Retinal pigment epithelial cell (primary cell): ENCODE results near the gene CTIF.

ENCODE experiments used
- DNase-seq: peaks from one replicate; pipeline ENCODE4 v3.0.0-alpha.2; 2010; ENCODE audit warnings: low read depth
- H3K4me3 ChIP-seq: 2 replicates; pipeline ENCODE4 v1.5.1; 2011; ENCODE audit warnings: mild to moderate bottlenecking, low read length, control low read depth, moderate library complexity
- TF ChIP-seq, protein P1 (sequence below): conservative IDR thresholded peaks from 2 replicates; pipeline ENCODE4 v1.5.1; 2011; ENCODE audit warnings: low read depth, low read length, control low read depth, inconsistent platforms

The CTIF gene

DNA sequence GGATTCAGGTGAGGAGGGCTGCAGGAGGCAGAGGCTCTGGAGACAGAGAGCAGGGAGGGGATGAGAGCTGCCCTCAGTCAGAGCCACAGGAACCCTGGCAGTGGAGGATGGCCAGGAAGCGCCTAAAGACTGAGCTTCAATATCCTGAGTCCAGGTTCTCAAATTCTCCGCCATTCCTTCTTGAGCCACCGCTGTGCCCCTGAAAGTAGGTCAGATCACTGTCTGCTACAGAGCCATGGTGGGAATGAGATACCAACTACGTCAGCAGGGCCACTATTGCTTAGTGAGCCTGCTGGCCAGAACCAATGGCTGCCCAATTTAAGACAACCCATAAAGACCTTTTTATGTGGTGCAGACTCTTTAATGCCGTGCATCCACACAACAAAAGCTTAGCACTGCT, 155.5 kb downstream of the CTIF start:
- no peak for DNase-seq
- no peak overlapping the region for H3K4me3 ChIP-seq
- TF ChIP-seq, protein P1, sequence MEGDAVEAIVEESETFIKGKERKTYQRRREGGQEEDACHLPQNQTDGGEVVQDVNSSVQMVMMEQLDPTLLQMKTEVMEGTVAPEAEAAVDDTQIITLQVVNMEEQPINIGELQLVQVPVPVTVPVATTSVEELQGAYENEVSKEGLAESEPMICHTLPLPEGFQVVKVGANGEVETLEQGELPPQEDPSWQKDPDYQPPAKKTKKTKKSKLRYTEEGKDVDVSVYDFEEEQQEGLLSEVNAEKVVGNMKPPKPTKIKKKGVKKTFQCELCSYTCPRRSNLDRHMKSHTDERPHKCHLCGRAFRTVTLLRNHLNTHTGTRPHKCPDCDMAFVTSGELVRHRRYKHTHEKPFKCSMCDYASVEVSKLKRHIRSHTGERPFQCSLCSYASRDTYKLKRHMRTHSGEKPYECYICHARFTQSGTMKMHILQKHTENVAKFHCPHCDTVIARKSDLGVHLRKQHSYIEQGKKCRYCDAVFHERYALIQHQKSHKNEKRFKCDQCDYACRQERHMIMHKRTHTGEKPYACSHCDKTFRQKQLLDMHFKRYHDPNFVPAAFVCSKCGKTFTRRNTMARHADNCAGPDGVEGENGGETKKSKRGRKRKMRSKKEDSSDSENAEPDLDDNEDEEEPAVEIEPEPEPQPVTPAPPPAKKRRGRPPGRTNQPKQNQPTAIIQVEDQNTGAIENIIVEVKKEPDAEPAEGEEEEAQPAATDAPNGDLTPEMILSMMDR = no peak

DNA sequence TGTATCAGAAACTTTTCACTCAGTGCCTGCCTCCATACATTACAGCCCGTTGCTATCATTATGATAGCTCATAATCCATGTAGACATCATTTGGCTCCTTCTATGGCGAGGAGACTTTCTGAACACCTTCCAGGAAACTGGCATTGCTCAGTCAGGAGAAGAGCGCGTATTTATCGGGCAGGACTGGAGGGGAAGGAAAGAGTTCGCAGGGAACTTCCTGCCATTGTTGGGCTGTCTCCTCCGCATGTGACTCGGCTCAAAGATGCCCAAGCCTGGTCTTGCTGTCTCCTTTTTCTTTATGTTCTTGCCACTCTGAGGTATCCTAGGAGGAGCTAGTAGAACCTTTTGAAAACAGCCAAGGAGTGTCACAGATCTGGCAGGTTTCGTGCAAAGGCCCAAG, 156.8 kb downstream of the CTIF start:
- DNase-seq = no peak
- TF ChIP-seq, protein P1 = no peak
- no peak overlapping the region for H3K4me3 ChIP-seq

DNA sequence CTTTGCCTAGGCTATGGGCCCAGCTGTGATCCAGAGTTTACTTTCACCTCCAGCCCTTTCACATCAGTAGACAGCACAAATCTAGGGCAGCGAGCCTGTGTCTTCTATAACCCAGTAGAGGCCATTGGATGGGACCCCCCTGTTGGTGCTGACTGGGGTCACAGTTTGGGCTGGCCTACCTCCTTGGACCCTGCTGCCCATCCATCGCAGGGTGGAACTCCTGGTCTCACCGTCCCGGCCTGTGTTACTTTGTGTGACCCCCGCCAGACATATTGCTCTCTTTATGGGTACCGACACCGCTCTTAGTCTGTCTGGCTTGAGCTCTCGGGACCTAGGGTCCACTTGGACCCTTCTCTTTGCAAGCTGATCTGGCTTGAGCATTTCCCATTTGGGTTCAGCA, 157.4 kb downstream of the CTIF start:
- H3K4me3 ChIP-seq = no peak overlapping the region
- no peak for DNase-seq
- TF ChIP-seq, protein P1 = no peak

DNA sequence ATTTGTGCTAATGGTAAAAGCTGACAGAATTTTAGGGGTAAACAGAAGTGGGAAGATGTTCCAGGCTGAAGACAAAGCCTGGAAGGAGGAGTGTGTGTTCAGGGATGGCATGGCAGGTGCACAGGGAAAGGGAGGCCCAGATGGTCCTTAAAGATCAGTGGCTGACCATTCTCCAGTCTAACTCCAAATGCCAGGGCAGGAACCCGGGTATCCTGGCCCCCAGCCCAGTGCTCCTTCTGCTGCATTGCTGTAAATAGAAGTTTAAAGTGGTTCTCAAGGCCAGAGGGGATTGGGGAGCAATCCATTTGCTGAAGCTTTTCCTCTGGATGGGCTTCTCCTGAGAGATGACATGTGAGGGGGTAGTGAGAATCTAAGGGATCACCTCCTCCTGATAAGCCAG, 158.6 kb downstream of the CTIF start:
- H3K4me3 ChIP-seq = no peak overlapping the region
- TF ChIP-seq, protein P1 = no peak
- no peak for DNase-seq

DNA sequence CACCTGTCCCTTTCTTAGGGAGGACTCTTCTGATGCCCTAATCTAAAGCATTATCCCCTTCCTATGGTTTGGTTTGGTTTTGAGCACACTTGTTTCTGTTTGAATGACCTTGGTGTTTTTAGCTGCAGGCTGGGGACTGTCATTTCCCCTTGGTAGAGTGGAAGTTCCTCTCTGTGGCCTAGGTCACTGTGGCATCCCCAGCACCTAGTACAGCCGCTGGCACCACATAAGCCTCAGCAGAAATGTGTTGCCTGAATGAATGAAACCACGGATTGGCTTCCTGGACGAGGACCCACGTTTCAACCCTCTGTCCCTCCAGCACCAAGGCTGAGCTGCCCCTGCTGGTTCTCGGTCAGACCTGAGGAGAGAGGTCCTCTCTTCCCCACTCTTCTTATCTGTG, 159.9 kb downstream of the CTIF start:
- H3K4me3 ChIP-seq = no peak overlapping the region
- DNase-seq = no peak
- TF ChIP-seq, protein P1 = no peak

DNA sequence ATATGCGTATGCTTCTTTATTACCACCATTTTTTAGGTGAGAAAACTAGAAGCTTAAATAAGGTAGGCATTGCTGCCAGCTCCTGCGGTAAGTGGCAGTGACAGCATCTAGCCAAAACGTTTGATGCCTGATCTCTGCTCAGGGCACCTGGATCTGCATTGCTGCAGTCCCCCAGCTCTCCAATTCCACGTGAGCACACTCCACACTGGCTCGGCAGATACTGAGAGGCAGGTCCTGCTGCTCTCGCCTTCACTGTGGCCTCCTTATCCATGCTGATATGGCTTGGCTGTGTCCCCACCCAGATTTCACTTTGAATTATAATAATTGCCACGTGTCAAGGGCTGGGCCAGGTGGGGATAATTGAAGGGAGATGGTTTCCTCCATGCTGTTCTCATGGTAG, 160.9 kb downstream of the CTIF start:
- H3K4me3 ChIP-seq = no peak overlapping the region
- no peak for DNase-seq
- TF ChIP-seq, protein P1 = no peak

DNA sequence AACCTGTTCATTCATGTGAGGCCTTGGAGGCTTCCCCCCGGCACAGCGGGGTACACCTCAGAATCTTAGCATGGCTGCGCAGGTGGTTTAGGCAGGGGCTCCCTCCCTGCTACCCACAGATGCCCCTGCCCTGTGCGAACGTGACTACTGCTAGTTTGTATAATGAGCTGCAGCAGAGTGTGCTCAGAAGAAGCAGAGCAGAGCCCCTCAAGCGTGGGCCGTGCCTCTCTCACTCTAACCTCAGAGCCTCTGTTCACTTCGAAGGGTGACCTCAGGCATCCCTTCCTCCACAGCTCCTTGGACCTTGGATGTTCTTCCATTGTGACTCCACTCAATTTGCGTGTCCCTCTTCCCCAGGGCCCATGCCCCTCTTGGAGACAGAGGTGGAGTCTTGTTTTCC, 161.6 kb downstream of the CTIF start:
- DNase-seq = no peak
- no peak overlapping the region for H3K4me3 ChIP-seq
- TF ChIP-seq, protein P1 = no peak
